Bronchial epithelial cell (primary cell): ENCODE measurements around the gene ERMP1. TPM values are rescaled to one million over a fixed set of nuclear protein-coding genes. Genes with fewer than 3 reads are reported as not detected.

Experiments
- DNase-seq: peaks from one replicate; pipeline ENCODE4 v3.0.0-alpha.2; 2010; ENCODE audit warnings: low read depth
- FAIRE-seq: peaks from 2 replicates; lab custom pipeline; 2011; peaks lifted over from hg19 to GRCh38; lab: Jason Lieb, UNC
- H3K27me3 ChIP-seq: 2 replicates; pipeline ENCODE4 v1.5.1; 2011; ENCODE audit warnings: low read length; ENCODE audit not compliant: control insufficient read depth, insufficient read depth
- H3K36me3 ChIP-seq: 2 replicates; pipeline ENCODE4 v1.5.1; 2011; ENCODE audit warnings: low read length; ENCODE audit not compliant: control insufficient read depth, insufficient read depth
- H3K4me3 ChIP-seq: 2 replicates; pipeline ENCODE4 v1.5.1; 2011; ENCODE audit warnings: mild to moderate bottlenecking, low read depth, low read length, control low read depth
- total RNA-seq: library from RNA; depleted of rRNA; stranded (reverse); fragments of >200 nt; gene quantifications from 2 replicates; pipeline ENCODE4 v1.2.1, GENCODE V29; 2014
- TF ChIP-seq, protein P1 (sequence below): IDR thresholded peaks from 2 replicates; pipeline ENCODE4 v1.5.1; 2011; ENCODE audit warnings: mild to moderate bottlenecking, moderate library complexity, low read length, control low read depth, inconsistent platforms; ENCODE audit not compliant: insufficient read depth, severe bottlenecking

Gene ERMP1
- total RNA-seq, 1 donor from 2014 or later = 52.9 TPM

DNA sequence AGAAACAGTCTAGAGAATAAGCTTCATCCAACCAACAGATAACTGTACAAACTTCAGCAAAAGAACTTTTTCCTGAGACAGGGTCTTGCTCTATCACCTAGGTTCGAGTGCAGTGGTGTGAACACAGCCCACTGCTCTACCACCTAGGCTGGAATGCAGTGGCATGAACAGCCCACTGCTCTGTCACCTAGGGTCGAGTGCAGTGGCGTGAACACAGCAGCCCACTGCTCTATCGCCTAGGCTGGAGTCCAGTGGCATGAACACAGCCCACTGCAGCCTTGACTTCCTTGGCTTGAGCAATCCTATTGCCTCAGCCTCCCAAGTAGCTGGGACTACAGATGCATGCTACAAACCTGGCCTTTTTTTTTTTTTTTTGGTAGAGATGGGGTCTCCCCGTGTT lies 43.4 kb downstream of the ERMP1 start:
- TF ChIP-seq, protein P1, sequence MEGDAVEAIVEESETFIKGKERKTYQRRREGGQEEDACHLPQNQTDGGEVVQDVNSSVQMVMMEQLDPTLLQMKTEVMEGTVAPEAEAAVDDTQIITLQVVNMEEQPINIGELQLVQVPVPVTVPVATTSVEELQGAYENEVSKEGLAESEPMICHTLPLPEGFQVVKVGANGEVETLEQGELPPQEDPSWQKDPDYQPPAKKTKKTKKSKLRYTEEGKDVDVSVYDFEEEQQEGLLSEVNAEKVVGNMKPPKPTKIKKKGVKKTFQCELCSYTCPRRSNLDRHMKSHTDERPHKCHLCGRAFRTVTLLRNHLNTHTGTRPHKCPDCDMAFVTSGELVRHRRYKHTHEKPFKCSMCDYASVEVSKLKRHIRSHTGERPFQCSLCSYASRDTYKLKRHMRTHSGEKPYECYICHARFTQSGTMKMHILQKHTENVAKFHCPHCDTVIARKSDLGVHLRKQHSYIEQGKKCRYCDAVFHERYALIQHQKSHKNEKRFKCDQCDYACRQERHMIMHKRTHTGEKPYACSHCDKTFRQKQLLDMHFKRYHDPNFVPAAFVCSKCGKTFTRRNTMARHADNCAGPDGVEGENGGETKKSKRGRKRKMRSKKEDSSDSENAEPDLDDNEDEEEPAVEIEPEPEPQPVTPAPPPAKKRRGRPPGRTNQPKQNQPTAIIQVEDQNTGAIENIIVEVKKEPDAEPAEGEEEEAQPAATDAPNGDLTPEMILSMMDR = no peak
- peaks cover 5% of the 10 kb centered on the region for H3K36me3 ChIP-seq
- no peak overlapping the region for H3K4me3 ChIP-seq
- no peak for FAIRE-seq
- no peak for DNase-seq
- H3K27me3 ChIP-seq = no peaks in the 10 kb centered on the region

DNA sequence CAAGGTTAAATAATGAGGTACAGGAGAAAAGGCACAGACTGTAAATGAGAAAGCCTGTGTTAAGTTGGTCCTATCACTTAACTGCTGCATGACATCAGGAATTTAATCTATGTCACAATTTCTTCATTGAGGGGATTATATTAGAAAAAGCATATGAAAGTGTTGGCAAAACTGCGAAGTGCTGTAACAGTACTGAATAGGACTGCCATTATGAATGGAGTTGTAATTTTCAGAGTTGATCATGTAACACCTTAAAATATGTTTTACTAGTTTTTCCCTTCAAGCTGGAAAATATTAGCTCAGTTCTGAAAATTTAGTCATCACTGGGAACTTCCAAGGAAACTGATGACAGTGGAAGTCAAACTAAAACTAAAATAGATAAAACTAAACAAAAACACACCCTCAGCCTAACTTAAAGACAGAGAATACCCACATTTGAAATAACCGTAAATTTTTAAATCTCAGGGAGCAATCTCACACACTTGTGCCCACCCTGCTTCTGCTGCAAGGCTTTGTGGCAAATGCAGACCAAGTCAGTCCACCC lies 45.1 kb downstream of the ERMP1 start:
- H3K36me3 ChIP-seq = peaks cover 5% of the 10 kb centered on the region

DNA sequence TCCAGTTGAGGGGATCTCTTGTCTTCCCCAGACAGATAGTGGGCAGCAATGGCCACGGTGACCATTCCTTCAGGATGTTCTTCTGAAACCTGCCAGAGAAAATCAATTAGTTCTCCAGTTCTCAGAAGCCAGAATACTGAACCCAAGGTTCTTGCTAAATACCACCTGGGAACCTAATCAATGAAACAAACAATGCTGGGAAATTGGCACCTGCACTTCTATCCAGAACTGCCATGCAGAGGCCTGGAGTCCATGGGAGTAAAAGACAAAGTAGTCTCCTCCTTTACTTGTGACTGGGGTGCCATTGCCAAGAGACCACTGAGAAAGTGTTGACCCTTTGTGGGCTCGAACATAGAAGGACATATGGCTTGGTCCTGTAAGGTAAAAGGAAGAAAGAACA lies 45.7 kb downstream of the ERMP1 start:
- Histone ChIP-seq H3K27me3 (no peaks in the 10 kb centered on the region), H3K4me3 (no peak overlapping the region), H3K36me3 (peaks cover 5% of the 10 kb centered on the region)
- TF ChIP-seq, protein P1 = no peak
- FAIRE-seq (no peak), DNase-seq (no peak)

More for the DNA sequence above, 45.1 kb downstream of the ERMP1 start:
- DNase-seq = no peak
- TF ChIP-seq, protein P1 = no peak
- Histone ChIP-seq H3K4me3 (no peak overlapping the region), H3K27me3 (no peaks in the 10 kb centered on the region)
- FAIRE-seq = no peak

DNA sequence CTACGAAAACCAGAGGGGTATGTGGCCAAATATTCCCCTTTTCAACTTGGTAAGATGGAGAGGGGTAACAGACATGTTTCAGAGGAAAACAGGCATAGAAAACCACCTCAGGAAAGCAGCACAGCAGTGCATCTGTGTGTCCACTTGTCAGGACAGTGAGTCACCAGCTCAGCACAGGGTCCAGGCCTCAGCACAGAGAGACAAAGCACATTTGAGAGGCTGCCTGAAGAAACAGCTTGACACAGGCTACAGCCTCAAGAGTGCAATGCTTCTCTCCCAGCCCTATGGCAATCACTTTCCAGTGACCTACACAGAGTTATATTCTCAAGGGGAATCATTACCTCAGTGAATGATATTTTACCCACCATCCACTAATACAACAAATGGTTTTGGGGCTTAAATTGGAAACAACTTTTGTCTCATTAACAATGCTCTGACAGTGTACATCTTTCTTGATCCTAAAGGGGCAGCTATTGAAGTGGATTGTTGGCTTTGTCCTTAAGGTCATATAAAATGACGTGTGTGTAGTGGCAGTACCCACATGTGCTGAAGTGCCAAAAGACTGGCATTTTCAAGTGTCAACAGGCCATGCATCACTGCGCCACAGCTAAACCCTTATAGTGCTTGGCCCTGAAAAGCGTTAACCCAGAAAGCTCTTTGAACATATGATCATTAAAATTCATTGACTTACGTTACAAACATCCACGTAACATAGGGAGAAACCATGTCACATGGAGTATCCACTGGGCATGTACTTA lies 46.4 kb downstream of the ERMP1 start:
- DNase-seq (no peak), FAIRE-seq (no peak)
- H3K27me3 ChIP-seq = no peaks in the 10 kb centered on the region
- H3K36me3 ChIP-seq = peaks cover 5% of the 10 kb centered on the region
- TF ChIP-seq, protein P1 = no peak
- no peak overlapping the region for H3K4me3 ChIP-seq

DNA sequence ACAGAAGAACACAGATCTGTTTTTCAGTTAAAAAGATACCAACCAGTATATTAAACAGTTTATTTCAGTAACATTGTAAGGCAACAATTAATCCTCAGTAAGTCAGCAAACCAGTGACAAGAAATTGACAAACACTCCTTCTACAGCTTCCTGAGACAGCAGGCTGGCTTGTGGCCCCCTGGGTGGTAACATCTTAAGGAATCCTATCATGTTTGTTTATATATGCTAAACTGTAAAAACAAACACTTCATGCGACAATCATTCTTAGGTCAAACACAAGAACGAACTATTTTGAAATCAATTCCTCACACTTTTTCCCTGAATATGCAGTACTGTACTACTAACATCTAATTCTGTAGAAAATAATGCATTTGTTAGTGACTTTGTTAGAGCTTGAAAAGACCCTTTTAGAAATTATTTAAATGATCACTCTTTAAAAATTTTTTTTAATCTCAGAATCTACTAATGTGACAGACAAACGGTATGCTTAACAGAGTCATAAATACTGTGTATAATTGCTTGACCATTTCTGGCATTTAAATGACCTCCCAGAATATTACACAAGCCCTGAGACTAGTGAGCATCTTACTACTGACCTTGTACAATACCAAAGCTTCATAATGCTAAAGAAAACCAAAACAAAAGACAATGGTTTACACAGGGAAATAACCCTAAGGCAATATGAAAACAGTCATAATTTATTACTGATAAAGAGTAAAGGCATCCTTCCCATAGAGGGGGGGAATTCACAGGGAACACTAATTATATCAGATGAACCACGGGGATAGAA lies 48.2 kb downstream of the ERMP1 start:
- FAIRE-seq = no peak
- Histone ChIP-seq H3K4me3 (no peak overlapping the region), H3K27me3 (no peaks in the 10 kb centered on the region), H3K36me3 (peaks cover 6% of the 10 kb centered on the region)
- no peak for DNase-seq
- TF ChIP-seq, protein P1 = no peak
